D721Med (cell line): Measurements from ENCODE around the gene ETV1.

ENCODE experiments used
- DNase-seq: peaks from one replicate; pipeline ENCODE4 v3.0.0; 2011; ENCODE audit warnings: low spot score; ENCODE audit not compliant: insufficient read length
- FAIRE-seq: peaks from 2 replicates; lab custom pipeline; 2011; peaks lifted over from hg19 to GRCh38; lab: Jason Lieb, UNC
- TF ChIP-seq, protein P1 (sequence below): IDR thresholded peaks from 2 replicates; pipeline ENCODE4 v1.5.1; 2012; ENCODE audit warnings: mild to moderate bottlenecking, control low read depth; ENCODE audit not compliant: insufficient read depth; ENCODE audit errors: missing control alignments

ETV1 gene

DNA sequence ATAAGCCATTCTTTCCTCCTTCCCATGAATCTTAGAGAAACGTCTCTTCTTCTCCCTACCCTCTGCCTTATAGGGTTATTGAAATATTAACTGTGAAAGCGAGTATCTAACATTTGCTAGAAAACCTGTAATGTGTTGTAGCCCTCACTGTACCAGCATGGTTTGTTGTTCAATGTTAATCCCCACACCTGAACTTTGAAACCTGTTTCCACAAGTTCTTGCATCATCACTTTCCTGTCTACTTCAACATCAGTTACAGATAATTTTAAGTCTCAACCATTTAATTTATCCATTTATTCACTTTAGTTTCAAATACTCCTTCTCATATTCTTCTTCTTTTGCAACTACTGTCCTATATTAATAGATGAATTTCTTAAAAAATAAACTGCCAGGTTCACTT is 148.2 kb downstream of the ETV1 start:
- DNase-seq (no peak), FAIRE-seq (no peak)
- TF ChIP-seq, protein P1, sequence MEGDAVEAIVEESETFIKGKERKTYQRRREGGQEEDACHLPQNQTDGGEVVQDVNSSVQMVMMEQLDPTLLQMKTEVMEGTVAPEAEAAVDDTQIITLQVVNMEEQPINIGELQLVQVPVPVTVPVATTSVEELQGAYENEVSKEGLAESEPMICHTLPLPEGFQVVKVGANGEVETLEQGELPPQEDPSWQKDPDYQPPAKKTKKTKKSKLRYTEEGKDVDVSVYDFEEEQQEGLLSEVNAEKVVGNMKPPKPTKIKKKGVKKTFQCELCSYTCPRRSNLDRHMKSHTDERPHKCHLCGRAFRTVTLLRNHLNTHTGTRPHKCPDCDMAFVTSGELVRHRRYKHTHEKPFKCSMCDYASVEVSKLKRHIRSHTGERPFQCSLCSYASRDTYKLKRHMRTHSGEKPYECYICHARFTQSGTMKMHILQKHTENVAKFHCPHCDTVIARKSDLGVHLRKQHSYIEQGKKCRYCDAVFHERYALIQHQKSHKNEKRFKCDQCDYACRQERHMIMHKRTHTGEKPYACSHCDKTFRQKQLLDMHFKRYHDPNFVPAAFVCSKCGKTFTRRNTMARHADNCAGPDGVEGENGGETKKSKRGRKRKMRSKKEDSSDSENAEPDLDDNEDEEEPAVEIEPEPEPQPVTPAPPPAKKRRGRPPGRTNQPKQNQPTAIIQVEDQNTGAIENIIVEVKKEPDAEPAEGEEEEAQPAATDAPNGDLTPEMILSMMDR = no peak
